Nephron progenitor cell (in vitro differentiated cells): ENCODE results near the gene ACOT7.
A peak's percentile ranks its signal among the peaks of the same experiment; 100 is the strongest.

Experiments
- DNase-seq: peaks from one replicate; pipeline ENCODE4 v3.0.0; 2021
- H3K27ac Mint-ChIP-seq: 2 replicates; pipeline ENCODE4 v1.8.0; 2021; ENCODE audit warnings: mild to moderate bottlenecking, moderate library complexity, mixed read lengths
- H3K27me3 Mint-ChIP-seq: 2 replicates; pipeline ENCODE4 v1.8.0; 2021; ENCODE audit warnings: mild to moderate bottlenecking, low read depth, mixed read lengths; ENCODE audit not compliant: poor library complexity
- H3K36me3 Mint-ChIP-seq: 2 replicates; pipeline ENCODE4 v1.8.0; 2021; ENCODE audit warnings: low read depth, mixed read lengths
- H3K4me1 Mint-ChIP-seq: 2 replicates; pipeline ENCODE4 v1.8.0; 2021; ENCODE audit warnings: mixed read lengths
- H3K4me3 Mint-ChIP-seq: 2 replicates; pipeline ENCODE4 v1.8.0; 2021; ENCODE audit warnings: mild to moderate bottlenecking, moderate library complexity, mixed read lengths
- H3K9me3 Mint-ChIP-seq: 2 replicates; pipeline ENCODE4 v1.8.0; 2021; ENCODE audit warnings: mild to moderate bottlenecking, moderate library complexity, mixed read lengths
- CTCF ChIP-seq: fragments of 200-600 bp; sonication (generic); IDR thresholded peaks from 2 replicates; pipeline ENCODE4 v1.5.0; 2021; ENCODE audit warnings: antibody characterized with exemption

The ACOT7 gene

DNA sequence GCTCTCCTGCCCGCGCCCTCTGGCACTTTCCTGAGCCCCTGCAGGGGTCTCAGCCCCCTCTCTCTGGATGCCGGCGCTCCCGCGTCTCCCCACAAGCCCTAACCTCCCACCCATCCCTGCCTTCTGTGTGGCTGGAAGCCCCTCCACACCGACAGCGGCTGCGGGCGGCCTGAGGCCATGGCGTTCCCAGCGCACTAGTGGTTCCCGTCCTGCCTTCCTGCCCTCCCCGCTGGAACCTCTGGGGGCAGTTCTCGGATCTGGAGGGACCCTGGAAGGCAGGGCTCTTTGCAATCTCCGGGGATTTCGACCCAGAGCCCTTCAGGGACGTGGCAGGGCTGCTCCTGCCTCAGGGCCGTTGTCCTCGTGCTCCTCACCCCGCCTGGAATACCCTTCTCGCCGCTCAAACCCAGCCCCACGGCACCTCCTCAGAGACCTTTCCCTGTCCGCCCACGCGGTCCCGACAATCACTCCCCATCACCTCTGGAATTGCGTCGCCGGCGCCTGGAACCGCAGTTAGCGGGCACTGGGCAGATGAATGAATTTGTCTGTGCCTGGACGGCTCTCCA is 30.5 kb upstream of the ACOT7 start:
- H3K27ac Mint-ChIP-seq: no peak overlapping the region
- peaks cover 8% of the 10 kb centered on the region for H3K4me1 Mint-ChIP-seq
- no peak for TF ChIP-seq CTCF
- H3K36me3 Mint-ChIP-seq: no peaks in the 10 kb centered on the region
- H3K9me3 Mint-ChIP-seq: no peaks in the 10 kb centered on the region
- no peak for DNase-seq
- no peak overlapping the region for H3K4me3 Mint-ChIP-seq
- peaks cover 87% of the 10 kb centered on the region for H3K27me3 Mint-ChIP-seq

GRCh38 chr1:6423321-6423999 is 29.9 kb upstream of the ACOT7 start:
- Mint-ChIP-seq H3K4me1 (peaks cover 8% of the 10 kb centered on the region), H3K27ac (no peak overlapping the region), H3K4me3 (no peak overlapping the region), H3K27me3 (peaks cover 92% of the 10 kb centered on the region), H3K36me3 (no peaks in the 10 kb centered on the region), H3K9me3 (no peaks in the 10 kb centered on the region)
- TF ChIP-seq CTCF: peak; percentile 77
- peak; percentile 69 for DNase-seq

- H3K36me3 Mint-ChIP-seq: no peaks in the 10 kb centered on the region
- TF ChIP-seq CTCF: no peak
- H3K4me1 Mint-ChIP-seq: peaks cover 9% of the 10 kb centered on the region
- no peak overlapping the region for H3K27ac Mint-ChIP-seq
- no peaks in the 10 kb centered on the region for H3K9me3 Mint-ChIP-seq
- peaks cover 93% of the 10 kb centered on the region for H3K27me3 Mint-ChIP-seq
- no peak for DNase-seq
- H3K4me3 Mint-ChIP-seq: no peak overlapping the region
These were observed 27.7 kb upstream of the ACOT7 start for GRCh38 chr1:6421266-6421665.

- Mint-ChIP-seq H3K4me1 (peaks cover 16% of the 10 kb centered on the region), H3K27ac (no peak overlapping the region), H3K36me3 (no peaks in the 10 kb centered on the region), H3K27me3 (peaks cover 93% of the 10 kb centered on the region), H3K4me3 (no peak overlapping the region), H3K9me3 (no peaks in the 10 kb centered on the region)
- DNase-seq: peak; percentile 47
- no peak for TF ChIP-seq CTCF
These were observed 27.0 kb upstream of the ACOT7 start for GRCh38 chr1:6420454-6421042.

- Mint-ChIP-seq H3K4me3 (peak within 1 kb of the TSS; percentile 60), H3K4me1 (peaks cover 23% of the 10 kb centered on the region), H3K36me3 (no peaks in the 10 kb centered on the region), H3K27ac (no peak within 1 kb of the TSS), H3K9me3 (no peaks in the 10 kb centered on the region), H3K27me3 (peaks cover 93% of the 10 kb centered on the region)
- peak; percentile 57 for DNase-seq
- no peak for TF ChIP-seq CTCF
These were observed 26.4 kb upstream of the ACOT7 start, which contains the start of gene HES2 for GRCh38 chr1:6419804-6420453. TSS of gene HES2 (minus strand) at chr1:6419919. CDS start at chr1:6419820, 99 bp downstream.
